Measurements from ENCODE around the gene DLGAP4. TPM values are rescaled to one million over a fixed set of nuclear protein-coding genes. Genes with fewer than 3 reads are reported as not detected.

Gene DLGAP4
- total RNA-seq, 1 donor from 2014 or later = 172 TPM

DNA sequence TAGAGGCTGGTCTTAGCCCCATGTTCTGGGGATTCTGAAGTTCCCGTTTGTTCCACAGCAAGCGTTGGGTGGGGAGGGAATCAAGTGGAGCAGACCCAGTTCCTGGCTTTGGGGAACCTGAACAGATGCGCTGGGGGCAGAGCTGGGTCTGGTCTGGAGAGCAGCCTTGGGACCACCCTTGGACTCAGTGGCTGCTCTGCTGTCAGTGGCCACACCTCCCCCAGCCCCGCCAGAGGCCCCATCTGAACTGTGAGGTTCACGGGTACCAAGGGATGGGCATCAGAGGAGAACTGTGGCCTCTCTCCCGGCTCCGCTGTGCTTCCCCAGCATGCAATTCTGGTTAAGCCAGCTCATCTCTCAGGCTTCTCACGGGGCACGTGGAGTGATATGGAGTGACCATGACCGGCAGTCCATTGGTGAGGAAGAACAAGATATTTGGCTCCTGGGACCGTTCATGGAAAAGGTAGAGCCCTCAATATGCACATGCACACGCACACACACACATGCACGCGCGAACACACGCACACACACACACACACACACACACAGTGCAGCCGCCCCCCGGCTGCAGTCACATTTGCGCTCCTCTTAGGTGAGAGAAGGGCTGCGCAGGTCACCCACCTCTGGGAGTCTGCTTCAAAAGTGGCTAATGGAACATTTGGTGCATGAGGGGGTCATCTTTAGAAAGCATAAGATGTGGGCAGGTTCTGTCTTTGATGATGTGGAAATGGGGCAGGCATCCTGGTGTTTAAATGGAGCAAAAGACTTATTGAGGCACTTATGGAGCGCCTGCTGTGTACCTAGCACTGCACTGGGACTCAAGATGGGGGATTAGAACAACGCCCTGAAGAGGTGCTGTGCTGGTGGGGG, 6.0 kb downstream of the DLGAP4 start:
- no peak overlapping the region for H3K27ac Mint-ChIP-seq (ENCODE audit: unreplicated experiment)
- peaks cover 6% of the 10 kb centered on the region for H3K36me3 Mint-ChIP-seq (ENCODE audit: low read depth, unreplicated experiment)
- H3K4me3 Mint-ChIP-seq (ENCODE audit: unreplicated experiment) = no peak overlapping the region
- DNase-seq (ENCODE audit: low spot score) = no peak
- H3K4me1 Mint-ChIP-seq (ENCODE audit: unreplicated experiment) = peaks cover 4% of the 10 kb centered on the region
- no peaks in the 10 kb centered on the region for H3K9me3 Mint-ChIP-seq (ENCODE audit: unreplicated experiment)
- H3K27me3 Mint-ChIP-seq (ENCODE audit: unreplicated experiment) = peaks cover 18% of the 10 kb centered on the region
- TF ChIP-seq CTCF (IDR thresholded peaks at IDR 0.05; ENCODE audit: unreplicated experiment) = no peak

DNA sequence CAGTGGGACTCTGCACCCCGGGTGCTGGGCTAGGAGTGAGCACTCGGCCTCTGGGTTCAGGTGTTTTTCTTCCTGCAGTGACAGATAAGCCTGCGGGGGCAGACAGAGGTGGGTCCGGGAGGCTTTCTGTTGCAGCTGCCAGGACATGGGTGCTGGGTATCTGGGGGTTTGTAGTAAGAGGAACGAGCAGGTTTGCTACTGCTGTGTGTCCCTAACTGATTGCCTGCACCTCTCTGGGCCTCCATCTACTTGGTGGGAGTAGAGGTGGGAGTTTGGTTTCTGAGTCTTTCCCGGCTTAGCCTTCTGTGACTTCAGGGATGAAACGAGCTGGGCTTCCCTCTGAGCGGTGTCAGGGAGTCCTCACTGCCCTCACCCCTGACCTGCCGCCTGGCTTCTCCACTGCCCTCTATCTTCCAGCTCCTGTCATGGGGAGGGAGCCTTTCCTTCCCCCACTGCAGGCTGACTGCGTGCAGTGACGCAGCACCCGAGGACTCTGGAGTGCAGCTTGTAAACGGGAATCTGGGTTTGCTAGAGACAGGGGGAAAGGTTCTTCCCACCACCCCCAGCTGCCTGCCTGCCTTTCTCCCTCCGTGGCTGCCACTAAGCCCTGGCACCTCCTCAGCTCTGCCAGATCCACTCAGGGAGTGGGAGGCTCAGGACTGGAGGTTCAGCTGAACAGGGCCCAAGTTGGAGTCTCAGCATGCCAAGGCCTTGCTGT, 6.7 kb downstream of the DLGAP4 start:
- no peaks in the 10 kb centered on the region for H3K9me3 Mint-ChIP-seq (ENCODE audit: unreplicated experiment)
- H3K36me3 Mint-ChIP-seq (ENCODE audit: low read depth, unreplicated experiment) = peaks cover 6% of the 10 kb centered on the region
- peaks cover 4% of the 10 kb centered on the region for H3K4me1 Mint-ChIP-seq (ENCODE audit: unreplicated experiment)
- DNase-seq (ENCODE audit: low spot score) = no peak
- no peak overlapping the region for H3K27ac Mint-ChIP-seq (ENCODE audit: unreplicated experiment)
- H3K4me3 Mint-ChIP-seq (ENCODE audit: unreplicated experiment) = no peak overlapping the region
- peaks cover 20% of the 10 kb centered on the region for H3K27me3 Mint-ChIP-seq (ENCODE audit: unreplicated experiment)
- no peak for TF ChIP-seq CTCF (IDR thresholded peaks at IDR 0.05; ENCODE audit: unreplicated experiment)

GRCh38 chr20:36313476-36313875, 7.3 kb downstream of the DLGAP4 start:
- H3K4me3 Mint-ChIP-seq (ENCODE audit: unreplicated experiment) = no peak overlapping the region
- TF ChIP-seq CTCF (IDR thresholded peaks at IDR 0.05; ENCODE audit: unreplicated experiment) = no peak
- no peaks in the 10 kb centered on the region for H3K9me3 Mint-ChIP-seq (ENCODE audit: unreplicated experiment)
- H3K27me3 Mint-ChIP-seq (ENCODE audit: unreplicated experiment) = peaks cover 22% of the 10 kb centered on the region
- DNase-seq (ENCODE audit: low spot score) = no peak
- peaks cover 4% of the 10 kb centered on the region for H3K4me1 Mint-ChIP-seq (ENCODE audit: unreplicated experiment)
- peaks cover 6% of the 10 kb centered on the region for H3K36me3 Mint-ChIP-seq (ENCODE audit: low read depth, unreplicated experiment)
- no peak overlapping the region for H3K27ac Mint-ChIP-seq (ENCODE audit: unreplicated experiment)

- DNase-seq (ENCODE audit: low spot score) = no peak
- H3K9me3 Mint-ChIP-seq (ENCODE audit: unreplicated experiment) = no peaks in the 10 kb centered on the region
- no peak overlapping the region for H3K27ac Mint-ChIP-seq (ENCODE audit: unreplicated experiment)
- H3K27me3 Mint-ChIP-seq (ENCODE audit: unreplicated experiment) = peaks cover 20% of the 10 kb centered on the region
- H3K4me3 Mint-ChIP-seq (ENCODE audit: unreplicated experiment) = no peak overlapping the region
- TF ChIP-seq CTCF (IDR thresholded peaks at IDR 0.05; ENCODE audit: unreplicated experiment) = no peak
- H3K4me1 Mint-ChIP-seq (ENCODE audit: unreplicated experiment) = peaks cover 4% of the 10 kb centered on the region
- H3K36me3 Mint-ChIP-seq (ENCODE audit: low read depth, unreplicated experiment) = peaks cover 6% of the 10 kb centered on the region
Observed at GRCh38 chr20:36313926-36314325, 7.8 kb downstream of the DLGAP4 start.

Measured in endothelial cell (in vitro differentiated cells).